Endodermal cell (in vitro differentiated cells): ENCODE data around the gene IL20RB. TPM values are rescaled to one million over a fixed set of nuclear protein-coding genes. Genes with fewer than 3 reads are reported as not detected.
A peak's percentile ranks its signal among the peaks of the same experiment; 100 is the strongest.

Experiments used
- DNase-seq: peaks from one replicate; pipeline ENCODE4 v3.0.0-alpha.2; 2017
- H3K27ac ChIP-seq: 2 replicates; pipeline ENCODE4 v1.5.1; 2013; ENCODE audit warnings: mild to moderate bottlenecking, low read depth, low read length, moderate library complexity
- H3K27me3 ChIP-seq: 2 replicates; pipeline ENCODE4 v1.6.1; 2013; ENCODE audit warnings: mild to moderate bottlenecking, low read length, moderate library complexity; ENCODE audit not compliant: insufficient read depth, control insufficient read depth, poor library complexity, severe bottlenecking
- H3K36me3 ChIP-seq: 2 replicates; pipeline ENCODE4 v1.7.0; 2013; ENCODE audit warnings: mild to moderate bottlenecking, low read length, moderate library complexity; ENCODE audit not compliant: control insufficient read depth, insufficient read depth
- H3K4me1 ChIP-seq: one replicate; pipeline ENCODE4 v1.7.0; 2013; ENCODE audit warnings: low read length; ENCODE audit not compliant: control insufficient read depth, insufficient read depth
- H3K4me3 ChIP-seq: 2 replicates; pipeline ENCODE4 v1.5.1; 2013; ENCODE audit warnings: mild to moderate bottlenecking, low read length, moderate library complexity
- H3K9ac ChIP-seq: 2 replicates; pipeline ENCODE4 v1.6.1; 2013; ENCODE audit warnings: mild to moderate bottlenecking, low read length, moderate library complexity; ENCODE audit not compliant: poor library complexity, severe bottlenecking; ENCODE audit errors: extremely low read depth
- H3K9me3 ChIP-seq: 2 replicates; pipeline ENCODE4 v1.6.1; 2013; ENCODE audit warnings: mild to moderate bottlenecking, low read length, moderate library complexity; ENCODE audit not compliant: control insufficient read depth
- H3K27ac Mint-ChIP-seq: 2 replicates; pipeline ENCODE4 v1.8.0; 2020; ENCODE audit warnings: mixed read lengths
- H3K27me3 Mint-ChIP-seq: 2 replicates; pipeline ENCODE4 v1.8.0; 2021; ENCODE audit warnings: mild to moderate bottlenecking, mixed read lengths; ENCODE audit not compliant: insufficient read depth
- H3K36me3 Mint-ChIP-seq: 2 replicates; pipeline ENCODE4 v1.8.0; 2020; ENCODE audit warnings: low read depth, mixed read lengths
- H3K4me1 Mint-ChIP-seq: 2 replicates; pipeline ENCODE4 v1.8.0; 2020; ENCODE audit warnings: mixed read lengths
- H3K4me3 Mint-ChIP-seq: 2 replicates; pipeline ENCODE4 v1.8.0; 2020; ENCODE audit warnings: mild to moderate bottlenecking, moderate library complexity, mixed read lengths
- H3K9me3 Mint-ChIP-seq: 2 replicates; pipeline ENCODE4 v1.8.0; 2020; ENCODE audit warnings: mild to moderate bottlenecking, mixed read lengths
- WGBS, 2 experiments: methylation state at CpG; one replicate each; pipeline versions ENCODE4 v1.1.5 to v1.1.7; 2013; ENCODE audit warnings: missing lambda C conversion rate in 2 of 2, mixed read lengths in 1 of 2; ENCODE audit not compliant: insufficient coverage in 1 of 2, insufficient read length in 1 of 2; 5-methylcytosine and 5-hydroxymethylcytosine counted together
- total RNA-seq, 2 donors: library from RNA; stranded (reverse); fragmentation: NEBNext Ultra II Directional in 1 of 2; extraction: Animal tissue kit (Norgen Biotek cat#: 25700) in 1 of 2; gene quantifications; 2 replicates in 1 of 2; 3 replicates in 1 of 2; pipeline ENCODE4 v1.2.1, GENCODE V29; 2021
- TF ChIP-seq, protein P1 (sequence below): fragments of 200-600 bp; sonication (generic); conservative IDR thresholded peaks from 2 replicates; pipeline ENCODE4 v1.5.0; 2021; ENCODE audit warnings: antibody characterized with exemption, mild to moderate bottlenecking

IL20RB gene
- total RNA-seq, 2 donors from 2014 or later: 1.7 to 2.1 TPM

DNA sequence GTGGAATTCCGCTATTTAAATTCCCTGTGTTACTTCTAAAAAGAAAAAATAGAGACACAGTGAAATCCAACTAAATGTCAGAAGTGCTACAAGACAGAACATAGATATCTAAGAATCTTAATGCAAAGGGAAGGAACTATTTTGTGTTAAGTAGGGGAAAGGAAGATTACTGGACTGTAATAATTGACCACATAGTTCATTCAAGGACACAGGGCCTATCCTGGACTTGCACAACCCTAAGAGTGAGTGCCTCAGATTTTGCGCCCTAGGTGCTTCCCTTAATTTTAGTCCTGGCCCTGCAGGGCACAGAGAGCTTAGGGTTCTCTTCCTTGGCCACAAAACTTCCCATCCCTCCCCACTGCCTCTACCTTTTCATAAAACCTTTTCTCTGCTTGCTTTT is 3.5 kb upstream of the IL20RB start:
- Histone ChIP-seq H3K4me1 (no peaks in the 10 kb centered on the region), H3K36me3 (no peaks in the 10 kb centered on the region), H3K27me3 (no peaks in the 10 kb centered on the region), H3K9me3 (no peaks in the 10 kb centered on the region), H3K4me3 (no peak overlapping the region), H3K9ac (no peak overlapping the region), H3K27ac (no peak overlapping the region)
- Mint-ChIP-seq H3K27me3 (no peaks in the 10 kb centered on the region), H3K4me3 (no peak overlapping the region), H3K4me1 (peaks cover 21% of the 10 kb centered on the region), H3K9me3 (no peaks in the 10 kb centered on the region), H3K27ac (no peak overlapping the region), H3K36me3 (no peaks in the 10 kb centered on the region)
- TF ChIP-seq, protein P1, sequence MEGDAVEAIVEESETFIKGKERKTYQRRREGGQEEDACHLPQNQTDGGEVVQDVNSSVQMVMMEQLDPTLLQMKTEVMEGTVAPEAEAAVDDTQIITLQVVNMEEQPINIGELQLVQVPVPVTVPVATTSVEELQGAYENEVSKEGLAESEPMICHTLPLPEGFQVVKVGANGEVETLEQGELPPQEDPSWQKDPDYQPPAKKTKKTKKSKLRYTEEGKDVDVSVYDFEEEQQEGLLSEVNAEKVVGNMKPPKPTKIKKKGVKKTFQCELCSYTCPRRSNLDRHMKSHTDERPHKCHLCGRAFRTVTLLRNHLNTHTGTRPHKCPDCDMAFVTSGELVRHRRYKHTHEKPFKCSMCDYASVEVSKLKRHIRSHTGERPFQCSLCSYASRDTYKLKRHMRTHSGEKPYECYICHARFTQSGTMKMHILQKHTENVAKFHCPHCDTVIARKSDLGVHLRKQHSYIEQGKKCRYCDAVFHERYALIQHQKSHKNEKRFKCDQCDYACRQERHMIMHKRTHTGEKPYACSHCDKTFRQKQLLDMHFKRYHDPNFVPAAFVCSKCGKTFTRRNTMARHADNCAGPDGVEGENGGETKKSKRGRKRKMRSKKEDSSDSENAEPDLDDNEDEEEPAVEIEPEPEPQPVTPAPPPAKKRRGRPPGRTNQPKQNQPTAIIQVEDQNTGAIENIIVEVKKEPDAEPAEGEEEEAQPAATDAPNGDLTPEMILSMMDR: no peak
- WGBS, 2 experiments: 87 to 92% methylated on average over 1 to 2 of the region's 2 CpGs
- DNase-seq: no peak

DNA sequence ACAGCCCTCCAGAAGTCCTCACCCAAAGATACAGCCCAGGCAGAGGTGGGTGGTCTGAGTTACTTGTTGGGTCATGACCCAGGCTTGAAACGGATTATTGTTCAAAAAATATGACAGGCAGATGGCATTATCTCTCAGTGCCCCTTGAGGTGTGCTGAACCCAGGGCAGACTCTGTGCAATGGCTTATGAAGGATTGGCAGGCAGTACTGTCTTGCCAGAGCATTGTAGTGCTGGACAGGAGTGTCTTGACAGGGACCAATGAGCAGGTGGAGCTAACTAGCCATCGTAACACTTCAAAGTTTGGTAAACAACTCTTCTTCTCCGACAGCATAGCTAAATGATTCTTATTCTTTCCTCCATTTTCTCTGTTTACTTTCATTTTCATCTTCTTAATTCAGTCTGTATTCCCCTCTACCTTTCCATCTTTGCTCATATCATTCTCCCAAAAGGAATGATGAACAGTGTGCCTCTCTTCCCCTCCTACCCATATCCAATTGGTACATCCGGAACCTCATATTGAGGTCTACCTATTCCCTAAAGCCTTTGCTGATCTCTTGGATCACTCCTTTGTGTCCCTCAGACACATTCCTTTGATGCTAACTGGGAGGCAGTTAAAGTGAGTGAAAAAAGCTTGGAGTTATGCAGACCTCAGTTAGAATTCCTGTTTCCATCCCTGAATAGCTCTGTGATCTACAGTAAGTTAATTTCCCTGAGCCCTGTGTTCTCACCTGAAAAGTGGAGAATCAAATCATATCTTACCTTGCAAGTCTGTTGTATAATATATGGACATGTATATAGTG is 2.6 kb upstream of the IL20RB start:
- H3K27me3 Mint-ChIP-seq: no peaks in the 10 kb centered on the region

DNA sequence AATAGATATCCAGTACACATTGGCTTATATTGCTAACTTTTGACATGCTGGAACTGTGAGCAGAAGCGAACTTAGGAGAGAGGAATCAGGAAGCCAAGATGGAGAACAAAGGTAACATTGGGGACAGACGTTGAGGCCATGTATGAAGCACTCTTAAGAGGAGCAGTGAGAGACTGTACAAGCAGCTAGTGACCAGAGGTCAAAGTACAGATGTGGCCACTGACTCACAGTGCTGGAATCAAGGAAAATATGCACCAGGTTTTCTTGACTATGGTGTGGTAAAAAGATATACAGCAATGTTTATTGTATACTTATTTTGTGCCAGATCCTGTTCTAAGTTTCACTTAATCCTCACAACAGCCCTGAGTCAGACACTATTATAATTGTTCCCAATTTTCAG is 2.0 kb upstream of the IL20RB start:
- Histone ChIP-seq H3K27me3 (no peaks in the 10 kb centered on the region), H3K27ac (no peak overlapping the region), H3K4me1 (no peaks in the 10 kb centered on the region), H3K4me3 (no peak overlapping the region), H3K9me3 (no peaks in the 10 kb centered on the region), H3K9ac (no peak overlapping the region), H3K36me3 (no peaks in the 10 kb centered on the region)
- TF ChIP-seq, protein P1: no peak
- Mint-ChIP-seq H3K4me1 (peaks cover 21% of the 10 kb centered on the region), H3K27me3 (no peaks in the 10 kb centered on the region), H3K4me3 (no peak overlapping the region), H3K27ac (no peak overlapping the region), H3K36me3 (no peaks in the 10 kb centered on the region), H3K9me3 (no peaks in the 10 kb centered on the region)
- DNase-seq: no peak
- 87 to 90% methylated on average over 2 of the region's 2 CpGs for WGBS, 2 experiments

More for the DNA sequence above, 2.6 kb upstream of the IL20RB start:
- H3K4me3 ChIP-seq: no peak overlapping the region
- no peaks in the 10 kb centered on the region for H3K27me3 ChIP-seq
- no peaks in the 10 kb centered on the region for H3K4me1 ChIP-seq
- no peak overlapping the region for H3K9ac ChIP-seq
- Mint-ChIP-seq H3K4me3 (no peak overlapping the region), H3K4me1 (peaks cover 21% of the 10 kb centered on the region), H3K27ac (peak overlapping the region; percentile 12), H3K9me3 (no peaks in the 10 kb centered on the region), H3K36me3 (no peaks in the 10 kb centered on the region)
- H3K27ac ChIP-seq: no peak overlapping the region
- TF ChIP-seq, protein P1: no peak
- WGBS, 2 experiments: 81 to 83% methylated on average over 3 to 4 of the region's 4 CpGs
- DNase-seq: no peak
- H3K9me3 ChIP-seq: no peaks in the 10 kb centered on the region
- no peaks in the 10 kb centered on the region for H3K36me3 ChIP-seq
